Cardiac fibroblast (primary cell): ENCODE data around the gene ARMCX1.
"Not testable (repeated sequence)": the region's sequence is repeated elsewhere in the genome, so short reads cannot be mapped to it uniquely, and the experiment has no call there.

Experiments used
- DNase-seq, 2 donors: peaks; one replicate each; pipeline versions ENCODE4 v3.0.0 to v3.0.0-alpha.2; 2010; ENCODE audit warnings: low read depth in 2 of 2
- H3K4me3 ChIP-seq, 2 donors: replicated peaks in 1 of 2; 1 replicate in 1 of 2; 2 replicates in 1 of 2; pipeline ENCODE4 v1.5.1; 2011; ENCODE audit warnings: low read depth in 2 of 2, low read length in 2 of 2, mild to moderate bottlenecking in 2 of 2, moderate library complexity in 1 of 2
- CTCF ChIP-seq: IDR thresholded peaks from one replicate; pipeline ENCODE4 v1.5.1; 2011; ENCODE audit warnings: low read depth, mild to moderate bottlenecking, low read length, inconsistent platforms

ARMCX1 gene

GRCh38 chrX:101551380-101551767 is 1.0 kb downstream of the ARMCX1 start:
- H3K4me3 ChIP-seq, result peak overlapping the region; percentile 54 to 65
- DNase-seq, result no peak
- no peak for TF ChIP-seq CTCF

- no peak overlapping the region for H3K4me3 ChIP-seq
- no peak for TF ChIP-seq CTCF
- DNase-seq, result no peak
These were observed 2.4 kb downstream of the ARMCX1 start for GRCh38 chrX:101552714-101553113.

- no peak for TF ChIP-seq CTCF
- no peak overlapping the region for H3K4me3 ChIP-seq
- no peak for DNase-seq
These were observed 14.3 kb downstream of the ARMCX1 start for GRCh38 chrX:101564651-101565050.

- DNase-seq, result peak; percentile 75 to 83
- peak; percentile 44 for TF ChIP-seq CTCF
- no peak overlapping the region for H3K4me3 ChIP-seq
These were observed 45.5 kb downstream of the ARMCX1 start for GRCh38 chrX:101595739-101596419.

- not testable (repeated sequence) for H3K4me3 ChIP-seq, DNase-seq
These were observed 49.2 kb downstream of the ARMCX1 start for GRCh38 chrX:101599592-101599991.

- TF ChIP-seq CTCF, result no peak
- H3K4me3 ChIP-seq, result no peak overlapping the region
- DNase-seq, result peak; percentile 13 to 59
These were observed 51.7 kb downstream of the ARMCX1 start for GRCh38 chrX:101602077-101602476.
